Measurements from ENCODE around the gene TSPEAR.

DNA sequence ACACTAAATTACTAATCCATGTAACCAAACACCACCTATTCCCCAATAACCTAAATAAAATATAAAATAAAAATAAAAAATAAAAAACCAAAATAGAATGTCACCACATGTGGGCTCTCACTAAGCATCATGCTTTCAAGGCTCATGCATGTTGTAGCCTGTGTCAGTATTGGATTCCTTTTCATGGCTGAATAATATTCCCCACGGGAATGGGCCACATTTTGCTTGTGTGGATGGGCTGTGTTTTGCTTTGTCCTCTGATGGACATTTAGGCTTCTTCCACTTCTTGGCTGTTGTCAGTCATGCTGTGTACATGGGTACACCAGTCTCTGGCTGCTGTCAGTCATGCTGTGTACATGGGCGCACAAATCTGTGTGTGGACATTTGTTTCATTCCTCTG is 122.3 kb downstream of the TSPEAR start:
- TF ChIP-seq CTCF (IDR thresholded peaks at IDR 0.05) (no peak), POLR2A (IDR thresholded peaks at IDR 0.05) (no peak)

Data from right lobe of liver (tissue), 4 donors.